WTC11 (cell line): ENCODE results near the gene AHR. TPM values are rescaled to one million over a fixed set of nuclear protein-coding genes. Genes with fewer than 3 reads are reported as not detected.
A peak's percentile ranks its signal among the peaks of the same experiment; 100 is the strongest.

Source experiments
- ATAC-seq: fragments of 200-7000 bp; cut with Tn5 transposase; 2 replicates; pipeline ENCODE4 v1.10.0; 2021; ENCODE audit warnings: mild to moderate bottlenecking, moderate library complexity
- CTCF ChIA-PET: fragments of 300-600 bp; sonication (Branson Sonifier 250); formaldehyde crosslinking; loops from one replicate; lab custom pipeline; 2021; ENCODE audit warnings: antibody characterized with exemption; lab: Charles Lee
- POLR2A ChIA-PET: fragments of 350-600 bp; sonication (Branson Sonifier 250); formaldehyde crosslinking; loops from one replicate; lab custom pipeline; 2021; ENCODE audit warnings: antibody characterized with exemption; lab: Charles Lee
- DNase-seq: peaks from one replicate; pipeline ENCODE4 v3.0.0; 2021; ENCODE audit warnings: low spot score
- H3K27ac Mint-ChIP-seq: 2 replicates; pipeline ENCODE4 v1.8.0; 2021; ENCODE audit warnings: mixed read lengths
- H3K27me3 Mint-ChIP-seq: 2 replicates; pipeline ENCODE4 v1.8.0; 2021; ENCODE audit warnings: low read depth, mild to moderate bottlenecking, moderate library complexity, mixed read lengths
- H3K36me3 Mint-ChIP-seq: 2 replicates; pipeline ENCODE4 v1.8.0; 2021; ENCODE audit warnings: mixed read lengths
- H3K4me1 Mint-ChIP-seq: 2 replicates; pipeline ENCODE4 v1.8.0; 2022; ENCODE audit warnings: mixed read lengths
- H3K4me3 Mint-ChIP-seq: 2 replicates; pipeline ENCODE4 v1.8.0; 2021; ENCODE audit warnings: mild to moderate bottlenecking, moderate library complexity, mixed read lengths
- H3K9me3 Mint-ChIP-seq: 2 replicates; pipeline ENCODE4 v1.8.0; 2021; ENCODE audit warnings: mixed read lengths
- CREM ChIP-seq: sonication (generic); formaldehyde crosslinking; IDR thresholded peaks from 2 replicates; pipeline ENCODE4 v1.8.1; 2022; ENCODE audit warnings: mild to moderate bottlenecking, missing genetic modification reagents, moderate library complexity
- EMX1 ChIP-seq: fragments of 250-450 bp; sonication (Bioruptor Pico); IDR thresholded peaks from 2 replicates; pipeline ENCODE4 v1.8.0; 2021; ENCODE audit warnings: mild to moderate bottlenecking
- IRF2 ChIP-seq: sonication (generic); formaldehyde crosslinking; IDR thresholded peaks from 2 replicates; pipeline ENCODE4 v1.8.0; 2022; ENCODE audit warnings: low read depth, missing genetic modification reagents, borderline replicate concordance
- KAT7 ChIP-seq: sonication (generic); formaldehyde crosslinking; IDR thresholded peaks from 2 replicates; pipeline ENCODE4 v1.8.1; 2023; ENCODE audit warnings: missing genetic modification reagents, mild to moderate bottlenecking, borderline replicate concordance
- MYBL2 ChIP-seq: sonication (generic); formaldehyde crosslinking; IDR thresholded peaks from 2 replicates; pipeline ENCODE4 v1.8.1; 2023; ENCODE audit warnings: mild to moderate bottlenecking, moderate library complexity, missing genetic modification reagents
- NFATC4 ChIP-seq: fragments of 250-450 bp; sonication (Bioruptor Pico); IDR thresholded peaks from 2 replicates; pipeline ENCODE4 v1.9.0; 2021; ENCODE audit warnings: mild to moderate bottlenecking
- NFE2L1 ChIP-seq: sonication (generic); formaldehyde crosslinking; IDR thresholded peaks from 2 replicates; pipeline ENCODE4 v1.8.1; 2023; ENCODE audit warnings: missing genetic modification reagents
- NFYB ChIP-seq: sonication (generic); formaldehyde crosslinking; conservative IDR thresholded peaks from 2 replicates; pipeline ENCODE4 v1.8.0; 2022; ENCODE audit warnings: low read depth, missing genetic modification reagents
- TCF7 ChIP-seq: sonication (generic); formaldehyde crosslinking; IDR thresholded peaks from 2 replicates; pipeline ENCODE4 v1.8.0; 2022; ENCODE audit warnings: mild to moderate bottlenecking, low read depth, missing genetic modification reagents, moderate library complexity
- total RNA-seq: library from RNA; stranded (reverse); gene quantifications from 3 replicates; pipeline ENCODE4 v1.2.3, GENCODE V29; 2021
- TF ChIP-seq, protein P1 (sequence below): sonication (generic); formaldehyde crosslinking; IDR thresholded peaks from 2 replicates; pipeline ENCODE4 v1.8.0; 2023; ENCODE audit warnings: missing genetic modification reagents, mild to moderate bottlenecking, borderline replicate concordance
- TF ChIP-seq, protein P2 (sequence below): sonication (generic); formaldehyde crosslinking; IDR thresholded peaks from 2 replicates; pipeline ENCODE4 v1.8.1; 2023; ENCODE audit warnings: mild to moderate bottlenecking, missing genetic modification reagents, borderline replicate concordance
- TF ChIP-seq, protein P3 (sequence below): sonication (generic); formaldehyde crosslinking; IDR thresholded peaks from 2 replicates; pipeline ENCODE4 v1.8.0; 2022; ENCODE audit warnings: missing genetic modification reagents
- TF ChIP-seq, protein P4 (sequence below): fragments of 250-450 bp; sonication (Bioruptor Pico); IDR thresholded peaks from 2 replicates; pipeline ENCODE4 v1.9.0; 2021; ENCODE audit warnings: moderate library complexity, mild to moderate bottlenecking, inconsistent platforms, borderline replicate concordance
- TF ChIP-seq, protein P5 (sequence below): fragments of 200-600 bp; IDR thresholded peaks from 2 replicates; pipeline ENCODE4 v1.8.0; 2022; ENCODE audit warnings: antibody characterized with exemption
- TF ChIP-seq, protein P6 (sequence below): sonication (generic); formaldehyde crosslinking; IDR thresholded peaks from 2 replicates; pipeline ENCODE4 v1.8.0; 2023; ENCODE audit warnings: missing genetic modification reagents

The AHR gene
- total RNA-seq, 1 experiment from 2014 or later = 5.8 TPM

DNA sequence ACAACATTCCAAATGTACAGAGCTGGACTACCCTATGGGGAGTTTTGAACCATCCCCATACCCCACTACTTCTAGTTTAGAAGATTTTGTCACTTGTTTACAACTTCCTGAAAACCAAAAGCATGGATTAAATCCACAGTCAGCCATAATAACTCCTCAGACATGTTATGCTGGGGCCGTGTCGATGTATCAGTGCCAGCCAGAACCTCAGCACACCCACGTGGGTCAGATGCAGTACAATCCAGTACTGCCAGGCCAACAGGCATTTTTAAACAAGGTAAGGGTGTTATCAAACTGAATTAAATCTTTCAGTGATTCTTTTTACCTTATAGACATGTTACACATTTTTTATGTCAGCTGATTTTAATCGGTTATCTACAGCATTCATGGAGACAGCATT, 41.5 kb downstream of the AHR start (continued):
- TF ChIP-seq NFYB (no peak), TCF7 (no peak), NFATC4 (no peak), CREM (CRISPR knock-in tag) (no peak), MYBL2 (no peak)
- TF ChIP-seq, protein P1, sequence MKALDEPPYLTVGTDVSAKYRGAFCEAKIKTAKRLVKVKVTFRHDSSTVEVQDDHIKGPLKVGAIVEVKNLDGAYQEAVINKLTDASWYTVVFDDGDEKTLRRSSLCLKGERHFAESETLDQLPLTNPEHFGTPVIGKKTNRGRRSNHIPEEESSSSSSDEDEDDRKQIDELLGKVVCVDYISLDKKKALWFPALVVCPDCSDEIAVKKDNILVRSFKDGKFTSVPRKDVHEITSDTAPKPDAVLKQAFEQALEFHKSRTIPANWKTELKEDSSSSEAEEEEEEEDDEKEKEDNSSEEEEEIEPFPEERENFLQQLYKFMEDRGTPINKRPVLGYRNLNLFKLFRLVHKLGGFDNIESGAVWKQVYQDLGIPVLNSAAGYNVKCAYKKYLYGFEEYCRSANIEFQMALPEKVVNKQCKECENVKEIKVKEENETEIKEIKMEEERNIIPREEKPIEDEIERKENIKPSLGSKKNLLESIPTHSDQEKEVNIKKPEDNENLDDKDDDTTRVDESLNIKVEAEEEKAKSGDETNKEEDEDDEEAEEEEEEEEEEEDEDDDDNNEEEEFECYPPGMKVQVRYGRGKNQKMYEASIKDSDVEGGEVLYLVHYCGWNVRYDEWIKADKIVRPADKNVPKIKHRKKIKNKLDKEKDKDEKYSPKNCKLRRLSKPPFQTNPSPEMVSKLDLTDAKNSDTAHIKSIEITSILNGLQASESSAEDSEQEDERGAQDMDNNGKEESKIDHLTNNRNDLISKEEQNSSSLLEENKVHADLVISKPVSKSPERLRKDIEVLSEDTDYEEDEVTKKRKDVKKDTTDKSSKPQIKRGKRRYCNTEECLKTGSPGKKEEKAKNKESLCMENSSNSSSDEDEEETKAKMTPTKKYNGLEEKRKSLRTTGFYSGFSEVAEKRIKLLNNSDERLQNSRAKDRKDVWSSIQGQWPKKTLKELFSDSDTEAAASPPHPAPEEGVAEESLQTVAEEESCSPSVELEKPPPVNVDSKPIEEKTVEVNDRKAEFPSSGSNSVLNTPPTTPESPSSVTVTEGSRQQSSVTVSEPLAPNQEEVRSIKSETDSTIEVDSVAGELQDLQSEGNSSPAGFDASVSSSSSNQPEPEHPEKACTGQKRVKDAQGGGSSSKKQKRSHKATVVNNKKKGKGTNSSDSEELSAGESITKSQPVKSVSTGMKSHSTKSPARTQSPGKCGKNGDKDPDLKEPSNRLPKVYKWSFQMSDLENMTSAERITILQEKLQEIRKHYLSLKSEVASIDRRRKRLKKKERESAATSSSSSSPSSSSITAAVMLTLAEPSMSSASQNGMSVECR (CRISPR knock-in tag) = no peak
- TF ChIP-seq, protein P2, sequence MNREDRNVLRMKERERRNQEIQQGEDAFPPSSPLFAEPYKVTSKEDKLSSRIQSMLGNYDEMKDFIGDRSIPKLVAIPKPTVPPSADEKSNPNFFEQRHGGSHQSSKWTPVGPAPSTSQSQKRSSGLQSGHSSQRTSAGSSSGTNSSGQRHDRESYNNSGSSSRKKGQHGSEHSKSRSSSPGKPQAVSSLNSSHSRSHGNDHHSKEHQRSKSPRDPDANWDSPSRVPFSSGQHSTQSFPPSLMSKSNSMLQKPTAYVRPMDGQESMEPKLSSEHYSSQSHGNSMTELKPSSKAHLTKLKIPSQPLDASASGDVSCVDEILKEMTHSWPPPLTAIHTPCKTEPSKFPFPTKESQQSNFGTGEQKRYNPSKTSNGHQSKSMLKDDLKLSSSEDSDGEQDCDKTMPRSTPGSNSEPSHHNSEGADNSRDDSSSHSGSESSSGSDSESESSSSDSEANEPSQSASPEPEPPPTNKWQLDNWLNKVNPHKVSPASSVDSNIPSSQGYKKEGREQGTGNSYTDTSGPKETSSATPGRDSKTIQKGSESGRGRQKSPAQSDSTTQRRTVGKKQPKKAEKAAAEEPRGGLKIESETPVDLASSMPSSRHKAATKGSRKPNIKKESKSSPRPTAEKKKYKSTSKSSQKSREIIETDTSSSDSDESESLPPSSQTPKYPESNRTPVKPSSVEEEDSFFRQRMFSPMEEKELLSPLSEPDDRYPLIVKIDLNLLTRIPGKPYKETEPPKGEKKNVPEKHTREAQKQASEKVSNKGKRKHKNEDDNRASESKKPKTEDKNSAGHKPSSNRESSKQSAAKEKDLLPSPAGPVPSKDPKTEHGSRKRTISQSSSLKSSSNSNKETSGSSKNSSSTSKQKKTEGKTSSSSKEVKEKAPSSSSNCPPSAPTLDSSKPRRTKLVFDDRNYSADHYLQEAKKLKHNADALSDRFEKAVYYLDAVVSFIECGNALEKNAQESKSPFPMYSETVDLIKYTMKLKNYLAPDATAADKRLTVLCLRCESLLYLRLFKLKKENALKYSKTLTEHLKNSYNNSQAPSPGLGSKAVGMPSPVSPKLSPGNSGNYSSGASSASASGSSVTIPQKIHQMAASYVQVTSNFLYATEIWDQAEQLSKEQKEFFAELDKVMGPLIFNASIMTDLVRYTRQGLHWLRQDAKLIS (CRISPR knock-in tag) = no peak
- TF ChIP-seq, protein P3, sequence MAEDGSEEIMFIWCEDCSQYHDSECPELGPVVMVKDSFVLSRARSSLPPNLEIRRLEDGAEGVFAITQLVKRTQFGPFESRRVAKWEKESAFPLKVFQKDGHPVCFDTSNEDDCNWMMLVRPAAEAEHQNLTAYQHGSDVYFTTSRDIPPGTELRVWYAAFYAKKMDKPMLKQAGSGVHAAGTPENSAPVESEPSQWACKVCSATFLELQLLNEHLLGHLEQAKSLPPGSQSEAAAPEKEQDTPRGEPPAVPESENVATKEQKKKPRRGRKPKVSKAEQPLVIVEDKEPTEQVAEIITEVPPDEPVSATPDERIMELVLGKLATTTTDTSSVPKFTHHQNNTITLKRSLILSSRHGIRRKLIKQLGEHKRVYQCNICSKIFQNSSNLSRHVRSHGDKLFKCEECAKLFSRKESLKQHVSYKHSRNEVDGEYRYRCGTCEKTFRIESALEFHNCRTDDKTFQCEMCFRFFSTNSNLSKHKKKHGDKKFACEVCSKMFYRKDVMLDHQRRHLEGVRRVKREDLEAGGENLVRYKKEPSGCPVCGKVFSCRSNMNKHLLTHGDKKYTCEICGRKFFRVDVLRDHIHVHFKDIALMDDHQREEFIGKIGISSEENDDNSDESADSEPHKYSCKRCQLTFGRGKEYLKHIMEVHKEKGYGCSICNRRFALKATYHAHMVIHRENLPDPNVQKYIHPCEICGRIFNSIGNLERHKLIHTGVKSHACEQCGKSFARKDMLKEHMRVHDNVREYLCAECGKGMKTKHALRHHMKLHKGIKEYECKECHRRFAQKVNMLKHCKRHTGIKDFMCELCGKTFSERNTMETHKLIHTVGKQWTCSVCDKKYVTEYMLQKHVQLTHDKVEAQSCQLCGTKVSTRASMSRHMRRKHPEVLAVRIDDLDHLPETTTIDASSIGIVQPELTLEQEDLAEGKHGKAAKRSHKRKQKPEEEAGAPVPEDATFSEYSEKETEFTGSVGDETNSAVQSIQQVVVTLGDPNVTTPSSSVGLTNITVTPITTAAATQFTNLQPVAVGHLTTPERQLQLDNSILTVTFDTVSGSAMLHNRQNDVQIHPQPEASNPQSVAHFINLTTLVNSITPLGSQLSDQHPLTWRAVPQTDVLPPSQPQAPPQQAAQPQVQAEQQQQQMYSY (CRISPR knock-in tag) = no peak
- TF ChIP-seq, all 79 proteins: peak for 0

DNA sequence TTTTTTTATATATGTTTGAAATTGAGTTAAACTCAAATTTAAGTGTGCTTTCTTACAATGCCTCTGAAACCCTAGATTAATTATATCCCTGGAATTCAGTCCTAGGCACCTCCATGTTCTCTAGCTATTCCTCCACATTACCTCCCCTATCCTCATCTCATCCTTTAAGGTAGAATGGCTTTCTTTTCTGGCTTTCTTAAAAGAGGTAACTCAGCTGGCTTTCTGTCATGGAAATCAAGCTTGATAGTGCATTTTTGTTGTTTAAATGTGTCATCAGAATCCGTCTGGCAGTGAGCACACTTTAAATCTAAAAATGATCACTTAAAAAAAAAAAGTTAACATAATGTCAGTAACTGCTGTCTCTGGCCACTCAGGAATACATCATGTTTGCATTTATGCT, 42.2 kb downstream of the AHR start:
- peaks cover 8% of the 10 kb centered on the region for H3K9me3 Mint-ChIP-seq
- H3K4me1 Mint-ChIP-seq = peaks cover 27% of the 10 kb centered on the region
- peaks cover 17% of the 10 kb centered on the region for H3K36me3 Mint-ChIP-seq
- peak; percentile 87 for ATAC-seq
- POLR2A ChIA-PET = no interaction called here
- peak overlapping the region; percentile 19 for H3K27ac Mint-ChIP-seq
- no peak overlapping the region for H3K4me3 Mint-ChIP-seq
- no peak for DNase-seq
- CTCF ChIA-PET = interaction anchor here (1.8 kb wide), 1 partner anchor 39 kb away, joined by 7 read pairs; no protein-coding TSS in a partner anchor
- H3K27me3 Mint-ChIP-seq = no peaks in the 10 kb centered on the region
- TF ChIP-seq NFE2L1 (CRISPR knock-in tag) = no peak
- TF ChIP-seq KAT7 (CRISPR knock-in tag) = no peak
- TF ChIP-seq, protein P4, sequence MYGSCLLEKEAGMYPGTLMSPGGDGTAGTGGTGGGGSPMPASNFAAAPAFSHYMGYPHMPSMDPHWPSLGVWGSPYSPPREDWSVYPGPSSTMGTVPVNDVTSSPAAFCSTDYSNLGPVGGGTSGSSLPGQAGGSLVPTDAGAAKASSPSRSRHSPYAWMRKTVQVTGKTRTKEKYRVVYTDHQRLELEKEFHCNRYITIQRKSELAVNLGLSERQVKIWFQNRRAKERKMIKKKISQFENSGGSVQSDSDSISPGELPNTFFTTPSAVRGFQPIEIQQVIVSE (CRISPR knock-in tag) = no peak
- TF ChIP-seq, protein P5, sequence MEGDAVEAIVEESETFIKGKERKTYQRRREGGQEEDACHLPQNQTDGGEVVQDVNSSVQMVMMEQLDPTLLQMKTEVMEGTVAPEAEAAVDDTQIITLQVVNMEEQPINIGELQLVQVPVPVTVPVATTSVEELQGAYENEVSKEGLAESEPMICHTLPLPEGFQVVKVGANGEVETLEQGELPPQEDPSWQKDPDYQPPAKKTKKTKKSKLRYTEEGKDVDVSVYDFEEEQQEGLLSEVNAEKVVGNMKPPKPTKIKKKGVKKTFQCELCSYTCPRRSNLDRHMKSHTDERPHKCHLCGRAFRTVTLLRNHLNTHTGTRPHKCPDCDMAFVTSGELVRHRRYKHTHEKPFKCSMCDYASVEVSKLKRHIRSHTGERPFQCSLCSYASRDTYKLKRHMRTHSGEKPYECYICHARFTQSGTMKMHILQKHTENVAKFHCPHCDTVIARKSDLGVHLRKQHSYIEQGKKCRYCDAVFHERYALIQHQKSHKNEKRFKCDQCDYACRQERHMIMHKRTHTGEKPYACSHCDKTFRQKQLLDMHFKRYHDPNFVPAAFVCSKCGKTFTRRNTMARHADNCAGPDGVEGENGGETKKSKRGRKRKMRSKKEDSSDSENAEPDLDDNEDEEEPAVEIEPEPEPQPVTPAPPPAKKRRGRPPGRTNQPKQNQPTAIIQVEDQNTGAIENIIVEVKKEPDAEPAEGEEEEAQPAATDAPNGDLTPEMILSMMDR = no peak
- TF ChIP-seq, protein P1 (CRISPR knock-in tag) = no peak
- TF ChIP-seq, protein P6, sequence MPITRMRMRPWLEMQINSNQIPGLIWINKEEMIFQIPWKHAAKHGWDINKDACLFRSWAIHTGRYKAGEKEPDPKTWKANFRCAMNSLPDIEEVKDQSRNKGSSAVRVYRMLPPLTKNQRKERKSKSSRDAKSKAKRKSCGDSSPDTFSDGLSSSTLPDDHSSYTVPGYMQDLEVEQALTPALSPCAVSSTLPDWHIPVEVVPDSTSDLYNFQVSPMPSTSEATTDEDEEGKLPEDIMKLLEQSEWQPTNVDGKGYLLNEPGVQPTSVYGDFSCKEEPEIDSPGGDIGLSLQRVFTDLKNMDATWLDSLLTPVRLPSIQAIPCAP (CRISPR knock-in tag) = no peak
- TF ChIP-seq EMX1 = no peak
- TF ChIP-seq IRF2 = no peak
